Cerebellar cortex (tissue), 1 donor: Measurements from ENCODE around the gene RYR2.

Experiments
- DNase-seq: peaks from one replicate; pipeline ENCODE4 v3.0.0-alpha.2; 2015; ENCODE audit warnings: low spot score

RYR2 gene

DNA sequence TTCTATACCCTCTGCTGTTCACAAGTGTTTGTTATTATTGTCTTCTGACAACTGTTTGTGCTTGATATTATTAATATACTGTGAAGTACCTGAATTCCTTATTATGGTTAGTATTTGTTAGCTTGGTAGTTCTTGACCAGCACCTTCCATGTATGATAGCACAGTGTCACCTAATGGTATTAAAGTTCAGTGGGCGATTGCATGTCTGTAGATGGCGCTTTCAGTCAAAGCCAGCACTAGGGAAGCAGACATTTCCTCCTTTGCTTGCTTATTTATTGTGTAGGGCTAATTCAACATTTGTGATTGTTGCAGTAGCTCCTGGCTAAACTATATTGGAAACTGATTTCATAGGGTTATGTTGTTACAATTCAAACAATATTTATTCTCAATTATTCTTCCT is 630.8 kb downstream of the RYR2 start:
- DNase-seq: peak; percentile 19

GRCh38 chr1:237673631-237674030 is 631.6 kb downstream of the RYR2 start:
- DNase-seq: no peak

- DNase-seq: peak; percentile 22
Observed at GRCh38 chr1:237677979-237678378, 636.0 kb downstream of the RYR2 start.

GRCh38 chr1:237679687-237680086 is 637.7 kb downstream of the RYR2 start:
- DNase-seq: no peak

- no peak for DNase-seq
Observed at GRCh38 chr1:237681210-237681609, 639.2 kb downstream of the RYR2 start.

- no peak for DNase-seq
Observed at GRCh38 chr1:237684236-237684635, 642.3 kb downstream of the RYR2 start.

GRCh38 chr1:237685551-237685950 is 643.6 kb downstream of the RYR2 start:
- no peak for DNase-seq

DNA sequence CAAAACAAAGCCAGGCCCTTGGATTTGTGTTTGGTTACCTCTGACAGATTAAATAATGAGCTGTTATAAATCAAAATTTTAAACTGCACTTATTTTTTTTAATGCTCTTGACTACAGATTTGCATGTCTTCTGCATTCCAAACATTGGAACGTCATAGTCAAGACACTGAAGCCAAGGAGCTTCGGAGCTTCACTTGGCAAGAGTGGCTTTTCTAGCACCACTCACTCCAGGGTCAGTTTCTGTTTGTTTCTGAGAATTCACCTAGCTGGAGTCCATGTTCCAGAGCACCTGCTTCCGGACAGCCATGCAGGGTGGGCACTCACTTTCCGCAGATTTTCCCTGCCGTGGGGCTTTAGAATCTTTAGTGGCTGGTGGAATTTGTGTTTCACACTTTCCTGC is 645.8 kb downstream of the RYR2 start:
- no peak for DNase-seq

- no peak for DNase-seq
Observed at GRCh38 chr1:237690656-237691055, 648.7 kb downstream of the RYR2 start.

DNA sequence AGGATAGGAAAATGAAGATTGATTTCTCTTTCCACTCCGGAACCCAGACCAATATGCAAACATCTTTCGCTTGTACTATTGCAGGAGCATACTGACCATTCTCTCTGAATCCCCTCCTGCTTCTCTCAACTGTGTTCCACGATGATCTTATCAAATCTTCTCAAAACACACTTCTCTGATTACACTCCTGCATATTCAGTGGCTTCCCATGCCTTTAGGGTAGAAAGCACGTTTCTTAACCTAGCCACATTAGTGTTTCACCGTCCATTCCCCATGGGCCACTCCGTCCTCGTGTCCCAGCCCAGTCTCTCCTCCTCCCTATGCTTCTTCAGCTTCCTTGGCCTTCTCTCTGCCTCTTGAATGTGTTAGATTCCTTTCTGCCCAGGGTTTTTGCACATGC is 650.3 kb downstream of the RYR2 start:
- DNase-seq: no peak

- no peak for DNase-seq
Observed at GRCh38 chr1:237695878-237696277, 653.9 kb downstream of the RYR2 start.

GRCh38 chr1:237700181-237700580 is 658.2 kb downstream of the RYR2 start:
- DNase-seq: no peak

- no peak for DNase-seq
Observed at GRCh38 chr1:237701534-237701933, 659.5 kb downstream of the RYR2 start.

DNA sequence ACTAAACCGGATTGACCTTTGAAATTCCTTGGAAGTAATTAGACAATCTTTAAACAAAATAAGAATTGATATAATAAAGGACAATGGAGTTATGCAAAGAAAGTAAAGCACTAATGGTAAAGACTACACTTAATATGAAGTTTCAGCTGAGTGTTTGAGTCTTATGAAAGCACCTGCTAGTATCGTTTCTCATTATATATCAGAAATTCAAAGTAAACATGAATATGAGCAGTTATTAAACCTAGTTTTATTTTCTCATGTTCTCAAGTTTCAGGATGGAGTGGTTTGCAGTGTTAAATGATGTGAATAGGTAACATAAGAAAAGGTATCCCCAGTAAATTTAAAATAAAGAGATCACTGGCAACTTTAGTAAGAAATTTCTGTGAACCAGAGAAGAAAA is 660.2 kb downstream of the RYR2 start:
- DNase-seq: no peak

- DNase-seq: no peak
Observed at GRCh38 chr1:237705462-237705861, 663.5 kb downstream of the RYR2 start.

- DNase-seq: no peak
Observed at GRCh38 chr1:237709355-237709754, 667.4 kb downstream of the RYR2 start.

- DNase-seq: no peak
Observed at GRCh38 chr1:237711281-237711680, 669.3 kb downstream of the RYR2 start.

DNA sequence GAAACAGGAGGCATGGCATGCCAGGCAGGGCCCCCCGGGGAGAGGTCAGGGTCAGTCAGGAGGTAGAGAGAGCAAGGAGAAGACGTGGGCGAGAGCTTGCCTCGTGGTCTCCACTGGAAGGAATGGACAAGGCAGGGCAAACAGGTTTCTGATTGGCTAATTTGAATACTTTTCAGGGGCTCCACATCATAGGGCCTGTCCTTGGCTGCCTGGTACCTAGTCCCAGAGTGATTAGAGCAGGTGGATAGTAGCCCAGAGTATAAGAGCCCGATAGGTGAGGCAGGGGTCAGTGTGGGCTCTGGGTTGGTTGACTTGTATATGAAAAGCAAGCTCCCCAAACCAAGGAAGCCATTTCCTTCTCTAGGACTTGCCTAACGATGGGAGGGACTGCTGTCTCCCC is 670.1 kb downstream of the RYR2 start:
- DNase-seq: no peak

- no peak for DNase-seq
Observed at GRCh38 chr1:237712586-237713157, 670.7 kb downstream of the RYR2 start.

GRCh38 chr1:237713916-237714315 is 671.9 kb downstream of the RYR2 start:
- peak; percentile 7 for DNase-seq

- DNase-seq: no peak
Observed at GRCh38 chr1:237717106-237717505, 675.1 kb downstream of the RYR2 start.

GRCh38 chr1:237730826-237731350 is 688.9 kb downstream of the RYR2 start:
- DNase-seq: no peak

GRCh38 chr1:237732657-237733056 is 690.7 kb downstream of the RYR2 start:
- no peak for DNase-seq

DNA sequence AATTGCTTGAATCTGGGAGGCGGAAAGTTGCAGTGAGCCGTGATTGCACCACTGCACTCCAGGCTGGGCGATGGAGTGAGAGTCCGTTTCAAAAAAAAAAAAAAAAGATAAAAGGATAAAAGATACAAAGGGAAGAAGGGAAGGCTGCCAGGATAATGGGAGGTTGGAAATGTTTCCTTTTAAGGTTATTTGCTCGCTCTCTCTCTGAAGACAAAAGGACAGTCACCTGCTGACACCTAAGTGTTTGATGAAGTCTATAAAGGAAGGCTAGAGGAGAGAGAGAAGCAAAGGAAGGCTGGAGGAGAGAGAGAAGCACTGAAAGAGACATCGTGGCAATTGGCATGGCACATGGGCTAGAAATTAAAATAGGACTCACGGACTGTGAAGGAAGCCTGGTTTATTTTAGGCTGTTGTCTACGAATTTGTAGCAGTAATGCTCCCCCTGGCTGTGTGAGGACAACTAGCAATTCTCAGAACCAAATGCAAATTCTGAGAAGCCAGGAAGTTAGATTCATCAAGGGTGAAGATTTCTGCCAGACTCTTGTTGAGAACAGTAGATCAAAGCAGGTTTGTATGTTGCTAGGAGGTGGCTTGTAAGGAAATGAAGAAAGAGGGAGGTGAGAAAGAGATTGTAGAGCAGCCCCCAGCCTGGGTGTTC is 694.5 kb downstream of the RYR2 start:
- no peak for DNase-seq
